WTC11 (cell line): ENCODE measurements around the gene C5AR1.

Experiments
- ATF3 ChIP-seq: sonication (generic); formaldehyde crosslinking; conservative IDR thresholded peaks from 2 replicates; pipeline ENCODE4 v1.8.1; 2022; ENCODE audit warnings: mild to moderate bottlenecking, missing genetic modification reagents
- HMGA2 ChIP-seq: fragments of 250-450 bp; sonication (Bioruptor Pico); IDR thresholded peaks from 2 replicates; pipeline ENCODE4 v1.4.0; 2021; ENCODE audit warnings: mild to moderate bottlenecking, moderate library complexity
- TP53 ChIP-seq: sonication (generic); formaldehyde crosslinking; IDR thresholded peaks from 2 replicates; pipeline ENCODE4 v1.8.1; 2023; ENCODE audit warnings: mild to moderate bottlenecking, missing genetic modification reagents

GRCh38 chr19:47309038-47309437, 623 bp upstream of the C5AR1 start:
- no peak for TF ChIP-seq ATF3 (CRISPR knock-in tag)
- no peak for TF ChIP-seq HMGA2 (CRISPR knock-in tag)
- no peak for TF ChIP-seq TP53
